ENCODE results near the gene TYK2. TPM values are rescaled to one million over a fixed set of nuclear protein-coding genes. Genes with fewer than 3 reads are reported as not detected.
A peak's percentile ranks its signal among the peaks of the same experiment; 100 is the strongest.

Gene TYK2
- total RNA-seq, 1 donor: 72.7 TPM

GRCh38 chr19:10406191-10406590, 25.8 kb upstream of the TYK2 start:
- peaks cover 41% of the 10 kb centered on the region for H3K4me1 ChIP-seq (ENCODE audit: insufficient read depth, low read length)
- H3K36me3 ChIP-seq (ENCODE audit: insufficient read depth, low read length): no peaks in the 10 kb centered on the region
- peaks cover 24% of the 10 kb centered on the region for H3K79me2 ChIP-seq (ENCODE audit: insufficient read depth, low read length)
- no peak overlapping the region for H2AFZ ChIP-seq (ENCODE audit: low read length)
- peaks cover 4% of the 10 kb centered on the region for H3K27me3 ChIP-seq (ENCODE audit: insufficient read depth, low read length)
- no peak overlapping the region for H3K27ac ChIP-seq (ENCODE audit: low read depth, low read length)
- DNase-seq (ENCODE audit: insufficient read length, low spot score, missing footprints): no peak
- H4K20me1 ChIP-seq (ENCODE audit: insufficient read depth, low read length): peaks cover 13% of the 10 kb centered on the region
- H3K9me3 ChIP-seq (ENCODE audit: low read depth, low read length): no peaks in the 10 kb centered on the region
- TF ChIP-seq, protein P1, sequence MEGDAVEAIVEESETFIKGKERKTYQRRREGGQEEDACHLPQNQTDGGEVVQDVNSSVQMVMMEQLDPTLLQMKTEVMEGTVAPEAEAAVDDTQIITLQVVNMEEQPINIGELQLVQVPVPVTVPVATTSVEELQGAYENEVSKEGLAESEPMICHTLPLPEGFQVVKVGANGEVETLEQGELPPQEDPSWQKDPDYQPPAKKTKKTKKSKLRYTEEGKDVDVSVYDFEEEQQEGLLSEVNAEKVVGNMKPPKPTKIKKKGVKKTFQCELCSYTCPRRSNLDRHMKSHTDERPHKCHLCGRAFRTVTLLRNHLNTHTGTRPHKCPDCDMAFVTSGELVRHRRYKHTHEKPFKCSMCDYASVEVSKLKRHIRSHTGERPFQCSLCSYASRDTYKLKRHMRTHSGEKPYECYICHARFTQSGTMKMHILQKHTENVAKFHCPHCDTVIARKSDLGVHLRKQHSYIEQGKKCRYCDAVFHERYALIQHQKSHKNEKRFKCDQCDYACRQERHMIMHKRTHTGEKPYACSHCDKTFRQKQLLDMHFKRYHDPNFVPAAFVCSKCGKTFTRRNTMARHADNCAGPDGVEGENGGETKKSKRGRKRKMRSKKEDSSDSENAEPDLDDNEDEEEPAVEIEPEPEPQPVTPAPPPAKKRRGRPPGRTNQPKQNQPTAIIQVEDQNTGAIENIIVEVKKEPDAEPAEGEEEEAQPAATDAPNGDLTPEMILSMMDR (IDR thresholded peaks at IDR 0.05; ENCODE audit: extremely low read depth, low read depth, low read length): no peak
- H3K4me2 ChIP-seq (ENCODE audit: insufficient read depth, low read length): no peak overlapping the region
- H3K4me3 ChIP-seq (ENCODE audit: insufficient read depth, low read length): no peak overlapping the region

GRCh38 chr19:10404888-10405820, 24.8 kb upstream of the TYK2 start:
- H3K27me3 ChIP-seq (ENCODE audit: insufficient read depth, low read length): peaks cover 4% of the 10 kb centered on the region
- H3K79me2 ChIP-seq (ENCODE audit: insufficient read depth, low read length): peaks cover 35% of the 10 kb centered on the region
- no peaks in the 10 kb centered on the region for H3K9me3 ChIP-seq (ENCODE audit: low read depth, low read length)
- peak overlapping the region; percentile 100 for H3K4me3 ChIP-seq (ENCODE audit: insufficient read depth, low read length)
- TF ChIP-seq, protein P1 (IDR thresholded peaks at IDR 0.05; ENCODE audit: extremely low read depth, low read depth, low read length): no peak
- peaks cover 21% of the 10 kb centered on the region for H4K20me1 ChIP-seq (ENCODE audit: insufficient read depth, low read length)
- no peak overlapping the region for H3K27ac ChIP-seq (ENCODE audit: low read depth, low read length)
- H3K36me3 ChIP-seq (ENCODE audit: insufficient read depth, low read length): peaks cover under 1% of the 10 kb centered on the region
- peak overlapping the region; percentile 100 for H3K4me2 ChIP-seq (ENCODE audit: insufficient read depth, low read length)
- peak overlapping the region; percentile 100 for H2AFZ ChIP-seq (ENCODE audit: low read length)
- DNase-seq (ENCODE audit: insufficient read length, low spot score, missing footprints): peak; percentile 84
- H3K4me1 ChIP-seq (ENCODE audit: insufficient read depth, low read length): peaks cover 46% of the 10 kb centered on the region

GRCh38 chr19:10403137-10404021, 23.0 kb upstream of the TYK2 start, which contains the start of gene CDC37:
Gene CDC37, minus strand, starts transcription at chr19:10403542. Its CDS starts 63 bp downstream, at chr19:10403479.
- H3K27me3 ChIP-seq (ENCODE audit: insufficient read depth, low read length): peaks cover 4% of the 10 kb centered on the region
- H3K4me3 ChIP-seq (ENCODE audit: insufficient read depth, low read length): peak within 1 kb of the TSS; percentile 100
- H3K79me2 ChIP-seq (ENCODE audit: insufficient read depth, low read length): peaks cover 53% of the 10 kb centered on the region
- TF ChIP-seq, protein P1 (IDR thresholded peaks at IDR 0.05; ENCODE audit: extremely low read depth, low read depth, low read length): no peak
- peaks cover 32% of the 10 kb centered on the region for H3K4me1 ChIP-seq (ENCODE audit: insufficient read depth, low read length)
- H3K4me2 ChIP-seq (ENCODE audit: insufficient read depth, low read length): peak within 1 kb of the TSS; percentile 100
- peak; percentile 100 for DNase-seq (ENCODE audit: insufficient read length, low spot score, missing footprints)
- peaks cover 8% of the 10 kb centered on the region for H3K36me3 ChIP-seq (ENCODE audit: insufficient read depth, low read length)
- H3K9me3 ChIP-seq (ENCODE audit: low read depth, low read length): no peaks in the 10 kb centered on the region
- peaks cover 32% of the 10 kb centered on the region for H4K20me1 ChIP-seq (ENCODE audit: insufficient read depth, low read length)
- peak within 1 kb of the TSS; percentile 92 for H3K27ac ChIP-seq (ENCODE audit: low read depth, low read length)
- H2AFZ ChIP-seq (ENCODE audit: low read length): peak within 1 kb of the TSS; percentile 100
